GM10248 (cell line): ENCODE results near the gene C11orf24.
"Not testable (repeated sequence)": the region's sequence is repeated elsewhere in the genome, so short reads cannot be mapped to it uniquely, and the experiment has no call there.

Experiments
- CTCF ChIA-PET: fragments of 300-600 bp; sonication (Branson Sonifier 250); formaldehyde crosslinking; extraction: SDS; loops from one replicate; lab custom pipeline; 2021; ENCODE audit warnings: antibody characterized with exemption; lab: Yijun Ruan, JAX
- POLR2A ChIA-PET: fragments of 350-650 bp; sonication (Branson Sonifier 250); formaldehyde crosslinking; extraction: SDS; loops from one replicate; lab custom pipeline; 2020; ENCODE audit warnings: antibody characterized with exemption; lab: Yijun Ruan, JAX
- DNase-seq: peaks from one replicate; pipeline ENCODE4 v3.0.0; 2012; ENCODE audit errors: extremely low spot score
- CTCF ChIP-seq: IDR thresholded peaks from 2 replicates; pipeline ENCODE4 v1.5.1; 2012; ENCODE audit warnings: mild to moderate bottlenecking, low read depth; ENCODE audit errors: extremely low read depth, missing control alignments, control extremely low read depth

Gene C11orf24

DNA sequence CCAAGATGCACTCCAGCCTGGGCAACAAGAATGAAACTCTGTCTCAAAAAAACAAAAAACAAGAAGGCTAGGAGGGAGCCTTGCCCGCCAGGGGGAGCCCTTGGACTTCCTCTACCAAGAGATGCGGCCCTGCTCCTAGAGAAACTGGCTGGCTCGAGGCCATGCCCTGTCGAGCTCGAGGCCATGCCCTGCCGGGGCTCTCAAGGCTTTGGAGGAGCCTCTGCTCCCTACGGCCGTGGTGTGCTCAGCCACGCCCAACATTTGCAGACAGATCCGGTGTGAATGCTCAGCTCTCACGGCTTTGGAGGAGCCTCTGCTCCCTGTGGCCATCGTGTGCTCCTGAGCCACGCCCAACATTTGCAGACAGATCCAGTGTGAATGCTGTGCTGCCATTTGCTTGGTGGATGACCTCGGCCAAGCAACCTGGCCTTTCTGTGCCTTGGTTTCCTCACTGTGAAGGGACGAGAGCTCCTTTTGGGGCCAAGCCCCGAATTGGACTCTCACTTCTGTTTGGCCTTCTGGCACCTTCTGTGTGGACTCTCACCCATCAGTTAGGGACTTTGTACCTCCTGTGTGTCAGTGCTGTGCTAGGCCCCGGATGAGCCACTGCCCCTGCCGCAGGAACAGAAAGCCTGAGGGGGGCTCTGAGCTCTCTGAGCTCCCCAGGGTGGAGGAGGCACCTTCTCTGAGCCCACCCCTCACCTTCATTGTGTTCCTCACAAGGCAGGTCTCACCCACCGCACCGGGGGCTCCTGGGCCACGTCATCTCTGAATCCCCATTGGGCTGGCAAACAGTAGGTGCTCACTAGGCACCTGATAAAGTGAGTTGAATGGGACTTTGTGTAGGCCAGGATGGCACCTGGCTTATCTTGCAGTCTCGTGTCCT is 14.1 kb downstream of the C11orf24 start:
- TF ChIP-seq CTCF, result peak; percentile 72
- DNase-seq, result peak; percentile 87
- ChIA-PET CTCF (interaction anchor here (0.8 to 8.5 kb wide), 33 partner anchors 9 to 249 kb away, joined by 3 to 197 read pairs (median 5); partner anchors contain the start of gene C11orf24), POLR2A (interaction anchor here (0.5 kb wide), 1 partner anchor 149 kb away, joined by 4 read pairs; no protein-coding TSS in a partner anchor)

- no peak for TF ChIP-seq CTCF
- no peak for DNase-seq
- ChIA-PET CTCF (interaction anchor here (1.6 to 8.5 kb wide), 10 partner anchors 11 to 182 kb away, joined by 3 to 197 read pairs (median 18); partner anchors contain the start of gene C11orf24), POLR2A (no interaction called here)
These were observed 15.4 kb downstream of the C11orf24 start for GRCh38 chr11:68256331-68256741.

- DNase-seq, result no peak
- no peak for TF ChIP-seq CTCF
- ChIA-PET POLR2A (no interaction called here), CTCF (interaction anchor here (3.8 to 8.5 kb wide), 3 partner anchors 12 to 42 kb away, joined by 28 to 197 read pairs (median 41); partner anchors contain the start of gene C11orf24)
These were observed 16.2 kb downstream of the C11orf24 start for GRCh38 chr11:68255526-68255925.

DNA sequence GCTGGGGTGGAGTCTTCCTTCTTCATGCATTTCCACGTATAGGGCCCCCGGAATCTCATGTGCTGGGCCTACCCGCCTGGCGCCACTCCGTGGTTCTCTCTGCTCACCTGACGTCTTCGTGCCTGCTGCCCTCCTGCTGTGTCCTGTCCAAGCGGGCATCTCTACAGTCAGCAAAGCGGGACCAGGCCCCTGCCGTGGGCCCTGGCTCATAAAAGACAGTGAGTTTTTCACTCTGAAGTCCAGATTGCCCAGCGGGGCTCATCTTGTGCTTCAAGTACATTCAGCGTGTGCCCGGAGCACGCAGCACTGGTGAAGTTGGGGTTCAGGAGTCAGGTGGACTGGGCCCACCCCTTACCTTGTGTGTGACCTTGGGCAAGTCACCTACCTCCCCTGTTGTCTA is 17.4 kb downstream of the C11orf24 start:
- POLR2A ChIA-PET, result no interaction called here
- CTCF ChIA-PET, result interaction anchor here (3.0 kb wide), 1 partner anchor 43 kb away, joined by 24 read pairs; no protein-coding TSS in a partner anchor
- no peak for TF ChIP-seq CTCF
- no peak for DNase-seq

GRCh38 chr11:68251765-68252164 is 20.0 kb downstream of the C11orf24 start:
- no peak for DNase-seq
- ChIA-PET CTCF (interaction anchor here (1.1 to 2.9 kb wide), 7 partner anchors 9 to 49 kb away, joined by 3 to 9 read pairs (median 4); partner anchors contain the start of gene C11orf24), POLR2A (interaction anchor here (0.7 kb wide), 1 partner anchor 77 kb away, joined by 3 read pairs; no protein-coding TSS in a partner anchor)
- TF ChIP-seq CTCF, result no peak

GRCh38 chr11:68244912-68245311 is 26.9 kb downstream of the C11orf24 start:
- POLR2A ChIA-PET, DNase-seq: not testable (repeated sequence)
- CTCF ChIA-PET, result interaction anchor here (1.2 kb wide), 1 partner anchor 12 kb away, joined by 4 read pairs; no protein-coding TSS in a partner anchor

- POLR2A ChIA-PET, result interaction anchor here (0.6 kb wide), 1 partner anchor 9 kb away, joined by 3 read pairs; no protein-coding TSS in a partner anchor
- DNase-seq, result not testable (repeated sequence)
- CTCF ChIA-PET, result interaction anchor here (1.2 to 1.4 kb wide), 3 partner anchors 13 to 34 kb away, joined by 3 to 4 read pairs (median 4); no protein-coding TSS in a partner anchor
These were observed 27.9 kb downstream of the C11orf24 start for GRCh38 chr11:68243847-68244246.
